ENCODE results near the gene CAMK2B.

The CAMK2B gene

DNA sequence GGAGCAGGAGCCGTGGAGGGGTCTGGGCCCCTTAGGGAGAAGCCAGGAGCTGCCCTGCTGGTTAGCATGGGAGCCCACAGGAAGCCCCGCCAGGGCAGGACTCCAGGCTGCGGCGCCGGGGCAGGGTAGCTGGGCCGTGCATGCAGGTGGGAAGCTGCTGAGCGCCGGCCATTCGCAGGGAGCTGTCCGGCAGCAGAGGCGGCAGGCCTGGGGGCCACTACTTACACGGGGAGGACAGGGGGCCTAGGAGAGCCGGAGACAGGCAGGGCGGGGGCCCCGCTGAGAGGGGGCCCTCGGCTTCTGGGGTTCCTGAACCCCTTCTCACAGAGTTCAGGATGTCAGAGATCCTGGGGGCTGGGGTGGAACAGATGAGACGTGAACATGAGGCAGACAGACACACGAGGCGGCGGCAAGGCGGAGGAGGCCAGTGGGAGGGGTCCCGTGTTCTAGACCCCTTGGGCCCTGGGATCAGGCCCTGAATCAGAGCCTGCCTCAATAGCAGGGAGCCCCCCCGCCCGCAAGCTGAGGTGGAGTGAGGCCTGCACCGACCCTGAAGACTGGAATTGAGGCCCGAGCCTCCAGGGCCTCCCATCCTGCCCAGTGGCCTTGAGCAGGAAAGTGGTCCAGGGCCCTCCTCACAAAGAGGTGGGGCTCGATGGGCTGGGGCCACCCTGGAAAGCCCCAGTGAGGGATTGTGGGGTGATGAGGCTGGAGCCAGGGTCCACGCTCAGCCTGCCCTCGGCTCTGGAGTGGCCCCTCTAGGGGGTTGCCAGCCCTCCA, 96.6 kb downstream of the CAMK2B start:
- no peak for DNase-seq

DNA sequence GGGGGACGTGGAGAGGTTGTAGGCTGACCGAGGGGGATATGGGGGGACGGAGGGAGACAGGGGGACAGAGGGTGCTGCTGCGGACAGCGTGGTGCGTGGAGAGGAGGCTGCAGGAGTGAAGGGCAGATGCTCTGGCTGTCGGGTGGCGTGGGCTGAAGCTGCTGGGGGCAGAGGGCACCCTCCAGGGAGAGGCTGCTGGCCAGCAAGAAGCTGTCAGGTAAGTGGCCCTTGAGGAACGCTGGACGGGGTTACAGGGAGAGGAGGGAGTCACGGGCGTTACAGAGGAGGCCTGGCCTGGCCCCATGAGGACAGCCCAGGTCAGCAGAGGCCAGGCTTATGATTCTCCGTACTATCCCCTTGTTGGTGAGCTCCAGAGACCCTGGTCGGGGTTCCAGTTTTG, 97.5 kb downstream of the CAMK2B start:
- DNase-seq = no peak

DNA sequence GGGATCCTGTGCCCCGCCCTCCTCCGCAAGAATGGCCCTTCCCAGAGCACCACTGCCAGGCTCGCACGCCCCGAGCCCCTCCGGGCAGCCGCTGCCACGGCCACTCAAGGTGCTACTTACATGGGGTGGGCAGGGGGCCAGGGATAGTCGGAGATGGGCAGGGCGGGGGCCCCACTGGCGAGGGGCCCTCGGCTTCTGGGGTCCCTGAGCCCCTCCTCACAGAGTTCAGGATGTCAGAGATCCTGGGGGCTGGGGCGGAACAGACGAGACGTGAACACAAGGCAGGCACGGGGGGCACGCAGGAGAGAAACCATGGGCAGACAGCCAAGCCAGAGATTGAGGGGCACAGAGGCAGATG, 99.0 kb downstream of the CAMK2B start:
- DNase-seq = no peak

DNA sequence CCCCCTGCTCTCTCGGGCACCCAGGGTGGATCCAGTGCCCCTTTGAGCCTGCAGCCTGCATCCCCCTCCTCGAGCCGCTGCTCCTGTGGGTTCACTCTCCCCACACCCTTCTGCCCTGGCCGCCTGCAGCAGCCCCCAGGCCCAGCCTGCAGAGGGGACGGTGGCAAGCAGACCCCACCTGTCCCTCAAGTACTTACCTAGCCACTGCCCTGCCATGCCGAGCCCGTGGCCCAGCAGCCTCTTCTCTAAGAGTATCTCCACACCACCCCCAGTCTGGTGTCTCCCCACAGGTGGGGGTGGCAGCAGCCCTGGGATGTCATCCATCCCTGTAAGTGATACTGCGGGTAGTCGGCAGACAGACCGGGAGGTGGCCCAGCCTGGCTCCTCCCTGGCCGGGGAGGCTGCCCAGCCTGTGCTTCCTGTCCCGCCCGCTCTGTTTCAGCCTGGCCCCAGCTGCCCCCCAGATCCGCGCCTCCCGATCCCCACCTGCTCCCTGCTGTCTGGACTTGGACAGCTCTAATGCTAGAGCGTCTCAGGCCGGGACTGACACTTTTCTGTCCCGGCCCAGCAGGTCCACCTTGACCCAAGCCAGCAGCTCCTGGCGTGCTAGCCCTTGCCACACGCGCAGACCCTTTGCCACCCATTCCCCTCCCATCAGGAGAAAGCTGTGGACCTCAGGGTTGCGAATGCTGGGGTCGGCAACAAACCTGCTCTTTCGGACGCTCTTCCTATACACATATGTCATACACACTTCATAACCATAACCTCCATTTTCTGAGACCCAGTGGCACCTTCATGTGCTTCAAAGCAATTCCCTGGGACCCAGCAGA, 99.6 kb downstream of the CAMK2B start:
- no peak for DNase-seq

GRCh38 chr7:44224974-44225565, 100.3 kb downstream of the CAMK2B start:
- DNase-seq = no peak

- no peak for DNase-seq
Observed at GRCh38 chr7:44224080-44224973, 101.1 kb downstream of the CAMK2B start.

DNA sequence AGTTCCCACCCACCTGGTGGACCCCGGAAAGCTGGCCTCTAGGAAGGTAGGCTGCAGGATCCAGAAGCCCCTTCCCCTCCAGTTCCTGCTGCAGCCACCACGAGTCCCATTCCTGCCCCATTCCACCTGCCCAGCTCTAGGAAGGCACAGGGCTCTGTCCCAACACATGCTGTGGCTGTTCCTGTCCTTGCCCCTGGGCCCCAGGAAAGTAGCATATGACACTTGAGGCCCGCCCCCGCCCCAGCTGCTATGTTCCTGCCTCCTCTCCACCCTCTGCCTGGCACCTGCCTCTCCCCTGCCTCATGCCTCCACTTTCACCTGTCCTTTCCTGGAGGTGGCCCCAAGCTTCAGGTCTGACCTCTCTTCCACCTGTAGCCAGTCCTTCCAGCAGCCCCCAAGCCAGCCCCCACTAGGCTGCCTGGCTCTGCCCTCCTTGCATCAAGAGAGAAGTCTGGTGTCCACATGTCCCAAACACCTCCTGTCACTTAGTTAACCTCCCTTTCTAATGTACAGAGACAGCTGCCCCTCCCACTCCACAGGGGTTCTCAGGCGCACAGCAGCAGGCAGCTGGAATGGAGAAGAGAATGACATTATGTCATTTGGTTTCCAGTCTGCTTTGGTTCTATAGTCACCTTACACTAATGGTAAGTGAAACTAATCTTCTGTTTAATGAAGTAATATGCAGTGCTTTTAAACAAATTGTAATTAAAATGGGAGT, 101.9 kb downstream of the CAMK2B start:
- DNase-seq = no peak

GRCh38 chr7:44222776-44223261, 102.6 kb downstream of the CAMK2B start:
- no peak for DNase-seq

GRCh38 chr7:44222074-44222473, 103.3 kb downstream of the CAMK2B start:
- DNase-seq = no peak

- no peak for DNase-seq
Observed at GRCh38 chr7:44221231-44221791, 104.1 kb downstream of the CAMK2B start.

- no peak for DNase-seq
Observed at GRCh38 chr7:44220358-44221112, 104.9 kb downstream of the CAMK2B start.

DNA sequence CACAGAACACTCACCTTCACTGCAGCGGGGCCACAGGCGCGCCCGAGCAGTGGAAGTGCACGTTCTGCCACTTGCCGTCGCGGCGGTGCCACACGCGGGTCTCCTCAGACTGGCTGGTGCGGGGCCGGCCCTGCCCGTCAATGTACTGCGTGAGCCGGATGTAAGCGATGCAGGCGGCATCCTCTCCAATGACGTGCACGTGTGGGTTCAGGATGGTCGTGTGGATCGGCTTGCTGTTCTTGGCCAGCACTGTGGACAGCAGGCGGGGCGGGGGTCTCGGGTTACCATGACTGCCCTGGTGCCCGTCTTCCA, 105.4 kb downstream of the CAMK2B start:
- no peak for DNase-seq

DNA sequence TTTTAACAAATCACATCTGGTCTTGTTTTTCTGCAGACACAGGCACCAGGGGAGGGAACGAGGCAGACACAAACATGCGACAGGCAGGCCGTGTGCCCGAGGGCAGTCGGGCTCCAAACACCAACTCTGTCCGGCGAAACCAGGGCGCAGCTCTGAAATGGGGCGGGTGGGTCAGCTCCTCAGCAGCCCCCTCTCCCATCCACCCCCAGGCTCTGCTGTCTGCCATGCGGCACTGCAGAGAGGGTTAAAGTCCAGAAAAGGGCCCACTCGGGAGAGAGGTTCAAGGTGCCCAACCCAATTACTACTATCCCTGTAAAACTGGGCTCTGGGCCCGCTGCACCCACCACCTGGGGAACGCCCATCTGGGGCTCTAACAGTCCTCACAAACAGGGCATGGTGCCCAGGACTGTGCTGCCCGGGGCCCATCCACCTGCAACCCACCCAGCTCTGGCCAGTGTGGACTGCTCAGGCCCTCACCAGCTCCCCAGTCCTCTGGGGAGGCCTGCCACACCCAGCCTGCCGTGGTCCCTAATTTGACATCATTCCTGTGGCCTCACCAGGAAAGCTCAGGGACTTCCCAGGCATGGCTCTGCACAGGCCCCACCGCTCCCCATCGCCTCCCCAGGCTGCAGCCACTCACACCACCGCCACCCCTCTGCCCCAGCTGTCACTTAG, 105.9 kb downstream of the CAMK2B start:
- DNase-seq = no peak

DNA sequence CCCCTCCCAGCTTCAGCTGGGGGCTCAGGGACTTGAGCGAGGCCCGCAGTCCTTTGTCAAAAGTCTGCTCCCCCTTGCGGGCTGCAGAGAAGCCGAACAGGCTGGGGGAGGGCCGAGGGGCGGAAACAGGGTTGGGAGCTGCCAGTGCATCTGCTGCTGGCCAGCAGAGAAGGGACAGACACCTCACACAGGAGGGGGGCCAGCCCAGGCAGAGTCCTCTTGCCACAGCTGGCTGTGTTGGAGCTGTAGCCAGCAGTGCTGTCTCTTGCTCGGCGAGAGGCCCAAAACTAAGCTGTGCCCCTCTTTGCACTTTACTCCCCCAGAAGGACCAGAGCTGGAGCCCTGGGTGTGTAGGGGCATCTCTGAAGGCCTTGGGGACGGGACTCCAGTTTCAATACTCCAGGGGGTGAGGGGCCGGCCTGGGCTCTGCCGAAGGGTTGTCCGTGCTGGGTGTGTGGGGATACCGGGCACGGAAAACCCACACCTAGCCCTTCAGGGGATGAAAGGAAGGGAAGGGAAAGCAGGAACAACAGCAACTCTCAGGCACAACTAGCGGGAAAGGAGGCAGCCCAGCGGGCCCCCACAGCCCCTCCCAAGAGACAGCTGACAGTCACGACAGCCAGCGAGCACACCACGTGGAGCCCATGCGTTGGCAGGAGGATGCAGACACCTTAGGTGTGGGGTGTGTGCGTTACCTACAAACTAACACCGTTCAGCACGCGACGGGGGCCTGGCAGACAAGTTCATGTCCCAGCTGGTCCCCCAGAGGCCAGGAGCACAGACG, 106.8 kb downstream of the CAMK2B start:
- no peak for DNase-seq

DNA sequence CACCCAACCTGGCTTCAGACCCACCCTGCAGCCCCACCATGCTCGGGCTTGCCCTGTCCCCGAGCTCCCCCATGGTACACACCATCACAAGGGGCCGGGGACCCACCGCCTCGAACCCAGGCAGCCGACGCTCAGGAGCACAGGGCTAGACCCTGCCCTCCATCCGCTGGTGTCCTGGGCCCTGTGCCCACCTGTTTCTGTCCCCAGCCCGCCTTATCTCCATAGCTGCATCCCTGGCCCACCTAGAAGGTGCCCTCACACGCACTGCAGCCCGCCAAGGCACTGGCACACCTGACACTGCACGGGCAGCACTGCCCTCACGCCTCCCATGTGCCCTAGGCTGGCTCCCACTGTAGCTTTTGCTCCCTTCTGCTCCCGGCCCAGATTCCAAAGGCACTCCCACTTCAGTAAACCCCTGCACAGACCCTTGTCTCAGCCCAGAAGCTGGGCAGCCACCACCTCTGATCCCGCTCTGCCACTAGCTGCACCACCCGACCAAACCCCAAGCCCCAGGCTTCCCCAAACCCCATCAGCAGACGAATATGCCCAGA, 107.5 kb downstream of the CAMK2B start:
- DNase-seq = no peak

DNA sequence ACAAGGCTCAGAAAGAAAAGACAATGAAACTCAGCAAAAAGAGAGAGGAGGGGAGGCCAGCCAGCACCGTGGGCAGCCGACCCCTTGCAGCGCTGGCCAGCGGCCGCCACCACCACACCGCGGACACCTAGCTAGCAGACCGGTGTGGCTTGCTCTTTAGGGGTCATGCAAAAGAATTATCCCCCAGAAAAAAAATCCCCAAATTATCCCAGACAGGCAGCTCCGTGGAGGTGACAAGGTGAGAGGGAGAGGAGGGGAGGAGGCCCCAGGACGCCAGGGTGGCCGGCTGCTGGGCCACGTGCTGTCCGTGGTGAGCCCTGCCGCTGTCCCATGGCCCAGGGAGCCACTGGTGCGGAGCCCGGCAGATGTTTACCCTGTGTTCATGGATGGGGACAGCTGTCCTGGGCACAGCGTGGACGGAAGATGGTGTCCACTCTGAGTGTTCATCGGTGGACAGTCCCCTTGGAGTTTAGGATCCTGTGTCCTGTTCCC, 108.1 kb downstream of the CAMK2B start:
- DNase-seq = no peak

DNA sequence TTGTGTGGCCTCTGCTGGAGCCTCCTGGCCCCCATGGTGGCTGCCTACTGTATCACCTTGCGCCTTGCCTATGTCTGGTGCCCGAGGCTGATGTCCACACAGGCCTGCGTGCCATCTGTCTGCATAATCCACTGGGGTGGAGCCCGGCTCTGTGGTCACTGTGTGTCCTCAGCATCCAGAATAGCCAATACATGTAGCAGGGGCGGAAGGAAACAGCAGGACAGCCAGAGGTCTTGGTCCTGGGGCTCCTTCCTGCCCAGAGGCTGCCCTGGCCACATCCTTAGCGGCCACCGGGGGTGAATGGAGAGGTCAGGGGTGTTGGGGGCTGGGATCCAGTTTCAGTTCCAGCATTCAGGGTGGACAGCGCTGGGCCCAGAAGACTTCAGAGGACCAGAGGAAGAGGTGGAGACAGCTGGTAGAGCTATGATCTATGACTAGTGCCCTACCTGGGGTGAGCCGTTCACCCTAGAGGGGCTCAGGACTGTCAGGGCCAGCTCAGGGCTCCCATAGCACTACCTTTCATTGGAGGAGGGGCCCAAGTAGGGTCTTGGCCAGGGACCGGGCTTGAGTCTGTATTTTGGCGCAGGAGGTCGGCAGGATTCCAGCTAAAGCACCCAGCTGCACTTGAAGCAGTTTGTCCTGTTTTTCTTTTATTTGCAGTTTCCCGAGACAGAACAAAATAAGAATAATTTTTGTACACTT, 108.7 kb downstream of the CAMK2B start:
- no peak for DNase-seq

- no peak for DNase-seq
Observed at GRCh38 chr7:44216019-44216418, 109.4 kb downstream of the CAMK2B start.

- no peak for DNase-seq
Observed at GRCh38 chr7:44215531-44215930, 109.9 kb downstream of the CAMK2B start.

Data from inflammatory macrophage treated with lipopolysaccharide for 4 hours (primary cell).